ENCODE results near the gene ERN1. TPM values are rescaled to one million over a fixed set of nuclear protein-coding genes. Genes with fewer than 3 reads are reported as not detected.
"Not testable (repeated sequence)": the region's sequence is repeated elsewhere in the genome, so short reads cannot be mapped to it uniquely, and the experiment has no call there.

ERN1 gene
- total RNA-seq, 4 donors from 2014 or later, result 17.2 to 30.0 (median 24.0) TPM

DNA sequence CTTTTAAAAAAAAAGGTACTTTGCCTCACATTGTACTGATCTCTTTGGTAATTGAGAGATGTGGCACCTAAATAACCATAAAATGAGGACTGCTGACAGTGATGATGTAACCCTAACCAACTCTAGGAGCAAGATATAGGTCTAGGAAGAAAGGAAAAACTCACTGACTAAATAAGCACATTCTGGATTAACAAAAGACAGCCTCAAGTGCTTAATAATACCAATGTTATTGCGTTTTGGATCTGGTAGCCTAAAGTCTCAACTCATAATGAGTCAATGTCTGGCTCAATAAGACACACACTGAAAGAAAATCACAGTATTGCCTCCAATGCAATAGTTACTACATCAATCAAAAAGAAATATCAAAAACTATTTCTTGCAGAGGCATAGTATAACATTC is 3.0 kb downstream of the ERN1 start:
- DNase-seq, result no peak
- H3K27me3 ChIP-seq, result no peaks in the 10 kb centered on the region
- H3K4me3 ChIP-seq, result no peak overlapping the region
- no peak overlapping the region for H3K27ac ChIP-seq
- H3K36me3 ChIP-seq, result no peaks in the 10 kb centered on the region
- H3K4me1 ChIP-seq, result peaks cover 0 to 28% (median 3%) of the 10 kb centered on the region in 4 donors
- H3K9me3 ChIP-seq, result no peaks in the 10 kb centered on the region
- no peak for TF ChIP-seq POLR2A (IDR thresholded peaks at IDR 0.05)
- TF ChIP-seq, protein P1, sequence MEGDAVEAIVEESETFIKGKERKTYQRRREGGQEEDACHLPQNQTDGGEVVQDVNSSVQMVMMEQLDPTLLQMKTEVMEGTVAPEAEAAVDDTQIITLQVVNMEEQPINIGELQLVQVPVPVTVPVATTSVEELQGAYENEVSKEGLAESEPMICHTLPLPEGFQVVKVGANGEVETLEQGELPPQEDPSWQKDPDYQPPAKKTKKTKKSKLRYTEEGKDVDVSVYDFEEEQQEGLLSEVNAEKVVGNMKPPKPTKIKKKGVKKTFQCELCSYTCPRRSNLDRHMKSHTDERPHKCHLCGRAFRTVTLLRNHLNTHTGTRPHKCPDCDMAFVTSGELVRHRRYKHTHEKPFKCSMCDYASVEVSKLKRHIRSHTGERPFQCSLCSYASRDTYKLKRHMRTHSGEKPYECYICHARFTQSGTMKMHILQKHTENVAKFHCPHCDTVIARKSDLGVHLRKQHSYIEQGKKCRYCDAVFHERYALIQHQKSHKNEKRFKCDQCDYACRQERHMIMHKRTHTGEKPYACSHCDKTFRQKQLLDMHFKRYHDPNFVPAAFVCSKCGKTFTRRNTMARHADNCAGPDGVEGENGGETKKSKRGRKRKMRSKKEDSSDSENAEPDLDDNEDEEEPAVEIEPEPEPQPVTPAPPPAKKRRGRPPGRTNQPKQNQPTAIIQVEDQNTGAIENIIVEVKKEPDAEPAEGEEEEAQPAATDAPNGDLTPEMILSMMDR (IDR thresholded peaks at IDR 0.05), result no peak

GRCh38 chr17:64125937-64126336 is 4.0 kb downstream of the ERN1 start:
- Histone ChIP-seq H3K27ac (no peak overlapping the region), H3K9me3 (no peaks in the 10 kb centered on the region), H3K36me3 (no peaks in the 10 kb centered on the region), H3K27me3 (no peaks in the 10 kb centered on the region), H3K4me1 (peaks cover 0 to 30% (median 5%) of the 10 kb centered on the region in 4 donors), H3K4me3 (no peak overlapping the region)
- no peak for DNase-seq
- TF ChIP-seq POLR2A (IDR thresholded peaks at IDR 0.05), result no peak
- TF ChIP-seq, protein P1 (IDR thresholded peaks at IDR 0.05), result no peak

DNA sequence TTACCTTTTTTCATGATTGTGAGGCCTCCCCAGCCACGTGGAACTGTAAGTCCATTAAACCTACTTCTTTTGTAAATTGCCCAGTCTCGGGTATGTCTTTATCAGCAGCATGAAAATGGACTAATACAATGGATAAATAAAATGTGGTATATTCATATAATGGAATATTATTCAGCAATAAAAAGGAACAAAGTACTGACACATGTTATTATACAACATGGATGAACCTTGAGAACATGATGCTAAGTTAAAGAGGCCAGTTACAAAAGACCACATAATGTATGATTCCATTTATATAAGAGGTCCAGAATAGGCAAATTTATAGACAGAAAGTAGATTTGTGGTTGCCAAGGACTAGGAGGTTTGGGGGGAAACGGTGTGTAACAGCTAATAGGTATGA is 5.3 kb downstream of the ERN1 start:
- Histone ChIP-seq H3K27ac (no peak overlapping the region), H3K9me3 (no peaks in the 10 kb centered on the region), H3K4me1 (peaks cover 0 to 28% (median 11%) of the 10 kb centered on the region in 4 donors), H3K4me3 (no peak overlapping the region), H3K27me3 (no peaks in the 10 kb centered on the region), H3K36me3 (no peaks in the 10 kb centered on the region)
- TF ChIP-seq, protein P1 (IDR thresholded peaks at IDR 0.05), result no peak
- TF ChIP-seq POLR2A (IDR thresholded peaks at IDR 0.05), result no peak
- DNase-seq, result no peak

DNA sequence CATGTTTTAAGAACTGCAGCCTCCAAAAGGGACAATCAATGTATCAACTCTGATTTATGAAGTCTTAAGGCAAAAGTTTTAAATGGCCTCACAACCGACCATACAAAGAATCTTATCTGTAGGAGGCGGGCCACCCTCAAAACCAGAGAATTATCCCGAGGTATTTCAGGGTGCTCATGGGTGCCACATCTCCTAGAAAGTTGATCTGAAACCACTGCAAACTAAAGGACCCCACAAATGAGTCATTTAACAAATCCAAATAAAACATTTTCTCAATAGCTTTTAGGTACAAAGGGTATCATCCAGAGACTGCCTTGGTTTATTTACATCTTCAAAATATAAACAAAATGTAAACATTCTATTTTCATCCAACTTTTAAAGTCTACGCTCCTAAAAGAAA is 6.8 kb downstream of the ERN1 start:
- Histone ChIP-seq H3K27ac (no peak overlapping the region), H3K9me3 (no peaks in the 10 kb centered on the region), H3K36me3 (no peaks in the 10 kb centered on the region), H3K4me1 (peaks cover 0 to 29% (median 9%) of the 10 kb centered on the region in 4 donors), H3K27me3 (no peaks in the 10 kb centered on the region), H3K4me3 (no peak overlapping the region)
- TF ChIP-seq POLR2A (IDR thresholded peaks at IDR 0.05), result no peak
- TF ChIP-seq, protein P1 (IDR thresholded peaks at IDR 0.05), result no peak
- DNase-seq, result no peak

GRCh38 chr17:64120972-64121786 is 8.8 kb downstream of the ERN1 start:
- H3K9me3 ChIP-seq, H3K4me3 ChIP-seq, DNase-seq, H3K36me3 ChIP-seq, H3K27me3 ChIP-seq: not testable (repeated sequence)
- peak overlapping the region in 2 of 4 donors; percentile 59 to 64 for H3K27ac ChIP-seq
- H3K4me1 ChIP-seq, result peaks cover 0 to 23% (median 9%) of the 10 kb centered on the region in 4 donors

DNA sequence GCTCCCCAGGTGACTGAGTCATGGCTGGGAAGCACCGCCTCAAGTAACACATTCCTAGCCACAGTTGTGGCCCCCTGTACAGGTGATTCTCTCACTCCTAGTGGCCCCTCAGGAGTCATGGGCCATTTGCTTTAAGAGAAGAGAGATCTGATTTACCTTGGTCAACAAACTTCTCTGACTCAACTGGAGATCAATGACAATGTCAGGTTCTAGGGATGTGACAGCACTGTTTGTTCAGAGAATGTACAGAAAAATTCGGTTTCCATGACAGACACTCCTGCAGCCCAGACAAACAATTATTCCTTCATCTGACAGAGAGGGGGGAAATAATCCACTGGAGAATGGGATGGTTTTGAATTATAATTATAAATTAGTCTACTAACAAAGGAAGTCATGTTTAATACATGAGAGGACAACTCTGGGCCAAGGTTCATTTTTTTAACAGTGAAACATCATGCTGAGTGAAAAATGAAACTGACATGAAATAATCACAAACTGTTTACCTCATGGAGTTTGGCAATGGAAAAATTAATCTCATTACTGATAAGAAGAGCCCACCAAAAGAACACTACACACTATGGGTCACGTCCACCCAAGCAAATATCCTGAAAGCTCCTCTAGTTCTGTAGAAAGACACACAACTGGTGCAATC is 9.7 kb downstream of the ERN1 start:
- TF ChIP-seq POLR2A (IDR thresholded peaks at IDR 0.05), result no peak
- TF ChIP-seq, protein P1 (IDR thresholded peaks at IDR 0.05), result no peak
- peaks cover 0 to 23% (median 9%) of the 10 kb centered on the region in 4 donors for H3K4me1 ChIP-seq
- no peaks in the 10 kb centered on the region for H3K9me3 ChIP-seq
- peak overlapping the region in 2 of 4 donors; percentile 59 to 64 for H3K27ac ChIP-seq
- no peak for DNase-seq
- H3K27me3 ChIP-seq, result no peaks in the 10 kb centered on the region
- H3K36me3 ChIP-seq, result no peaks in the 10 kb centered on the region
- H3K4me3 ChIP-seq, result no peak overlapping the region

Data from Peyer's patch (tissue), 4 donors.